T-cell (primary cell): ENCODE measurements around the gene ALDH9A1. TPM values are rescaled to one million over a fixed set of nuclear protein-coding genes. Genes with fewer than 3 reads are reported as not detected.
"Not testable (repeated sequence)": the region's sequence is repeated elsewhere in the genome, so short reads cannot be mapped to it uniquely, and the experiment has no call there.

Experiments used
- ATAC-seq, 4 experiments: fragments of 200-7000 bp in 3 of 4; fragments of 150-1000 bp in 1 of 4; cut with Tn5 transposase; replicated peaks in 1 of 4; 1 replicate in 3 of 4; 2 replicates in 1 of 4; pipeline ENCODE4 v1.10.0; 2021; ENCODE audit warnings: moderate library complexity in 3 of 4, mild to moderate bottlenecking in 2 of 4, moderate number of reproducible peaks in 1 of 4
- CTCF ChIA-PET, 2 donors: fragments of 300-600 bp; sonication (Branson Sonifier 250); formaldehyde crosslinking; loops; one replicate each; lab custom pipeline; 2022; ENCODE audit warnings: antibody characterized with exemption in 2 of 2; lab: Charles Lee
- POLR2A ChIA-PET, 2 donors: fragments of 300-600 bp; sonication (Branson Sonifier 250); formaldehyde crosslinking; loops; one replicate each; lab custom pipeline; 2022; ENCODE audit warnings: antibody characterized with exemption in 2 of 2; lab: Charles Lee
- DNase-seq, 35 experiments: peaks; one replicate each; pipeline versions ENCODE4 v3.0.0 to v3.0.0-alpha.2; 2013 to 2023
- H3K27ac ChIP-seq: one replicate; pipeline ENCODE4 v1.5.1; 2013; ENCODE audit warnings: low read length
- H3K27me3 ChIP-seq, 2 experiments: replicated peaks in 1 of 2; 1 replicate in 1 of 2; 2 replicates in 1 of 2; pipeline versions ENCODE4 v1.6.1 to v1.7.0; 2013; ENCODE audit warnings: low read length in 1 of 2, mixed read lengths in 1 of 2; ENCODE audit not compliant: control insufficient read depth in 2 of 2, insufficient read depth in 2 of 2; ENCODE audit errors: extremely low read depth in 1 of 2
- H3K36me3 ChIP-seq, 2 donors: 1 replicate in 1 of 2; 2 replicates in 1 of 2; pipeline versions ENCODE4 v1.6.1 to v1.7.0; 2013; ENCODE audit warnings: low read length in 1 of 2; ENCODE audit not compliant: control insufficient read depth in 2 of 2, insufficient read depth in 1 of 2; ENCODE audit errors: extremely low read depth in 1 of 2
- H3K4me1 ChIP-seq, 2 experiments: 1 replicate in 1 of 2; 2 replicates in 1 of 2; pipeline versions ENCODE4 v1.6.1 to v1.7.0; 2013; ENCODE audit warnings: low read length in 2 of 2, mixed read lengths in 1 of 2; ENCODE audit not compliant: insufficient read depth in 2 of 2, control insufficient read depth in 1 of 2; ENCODE audit errors: extremely low read depth in 1 of 2
- H3K4me3 ChIP-seq, 2 donors: 1 replicate in 1 of 2; 2 replicates in 1 of 2; pipeline versions ENCODE4 v1.5.1 to v1.7.0; 2013; ENCODE audit warnings: mild to moderate bottlenecking in 2 of 2, low read length in 1 of 2, moderate library complexity in 1 of 2; ENCODE audit not compliant: control insufficient read depth in 1 of 2; ENCODE audit errors: extremely low read depth in 1 of 2
- H3K9me3 ChIP-seq: 2 replicates; pipeline ENCODE4 v1.7.0; 2013
- H3K27ac Mint-ChIP-seq, 2 donors: one replicate each; pipeline ENCODE4 v1.8.0; 2020 to 2021; ENCODE audit warnings: mild to moderate bottlenecking in 2 of 2, mixed read lengths in 2 of 2
- H3K27me3 Mint-ChIP-seq, 2 donors: one replicate each; pipeline ENCODE4 v1.8.0; 2021 to 2022; ENCODE audit warnings: mixed read lengths in 2 of 2
- H3K36me3 Mint-ChIP-seq: one replicate; pipeline ENCODE4 v1.8.0; 2021; ENCODE audit warnings: mixed read lengths
- H3K4me1 Mint-ChIP-seq, 3 donors: one replicate each; pipeline ENCODE4 v1.8.0; 2020 to 2022; ENCODE audit warnings: mixed read lengths in 3 of 3, mild to moderate bottlenecking in 1 of 3
- H3K4me3 Mint-ChIP-seq, 3 donors: one replicate each; pipeline ENCODE4 v1.8.0; 2020 to 2022; ENCODE audit warnings: mild to moderate bottlenecking in 3 of 3, mixed read lengths in 3 of 3, moderate library complexity in 3 of 3
- H3K9me3 Mint-ChIP-seq, 3 donors: one replicate each; pipeline ENCODE4 v1.8.0; 2020 to 2022; ENCODE audit warnings: mixed read lengths in 3 of 3
- WGBS: methylation state at CpG from one replicate; pipeline ENCODE4 v1.1.5; 2013; ENCODE audit warnings: missing lambda C conversion rate; ENCODE audit not compliant: insufficient coverage; 5-methylcytosine and 5-hydroxymethylcytosine counted together
- total RNA-seq, 35 experiments: library from RNA in 6 of 35; stranded (reverse) in 6 of 35; fragments of 120-200 nt in 1 of 35; gene quantifications; one replicate each; pipeline versions ENCODE4 v1.2.1 to v1.2.4 and lab custom pipeline; 2013 to 2026

The ALDH9A1 gene
- total RNA-seq (10 to 100 TPM; 30.8 to 38.5 (median 34.7) TPM), total RNA-seq (lab: John Stamatoyannopoulos, UW) (26.1 to 70.7 (median 44.6) reads per million in 29 experiments)
- total RNA-seq (2013): 59.5 TPM

- peak within 1 kb of the TSS; percentile 93 for H3K27ac ChIP-seq
- ATAC-seq (peak; percentile 90 to 95 (median 94)), DNase-seq (peak; percentile 71 to 90 (median 80))
- under 1% methylated on average over 50 of the region's 65 CpGs for WGBS
- ChIA-PET POLR2A (interaction anchor here (0.5 to 1.2 kb wide), 3 partner anchors 11 to 71 kb away, joined by 3 to 7 read pairs (median 3); no protein-coding TSS in a partner anchor), CTCF (interaction anchor here (0.7 to 1.5 kb wide), 6 partner anchors 12 to 305 kb away, joined by 3 to 9 read pairs (median 4); partner anchors contain the start of gene TMCO1 (in 1 of the 2))
- Mint-ChIP-seq H3K27me3 (no peaks in the 10 kb centered on the region), H3K4me3 (peak within 1 kb of the TSS; percentile 94 to 99 (median 95)), H3K4me1 (peaks cover 29 to 40% (median 34%) of the 10 kb centered on the region in 3 donors), H3K9me3 (no peaks in the 10 kb centered on the region), H3K36me3 (peaks cover 14% of the 10 kb centered on the region), H3K27ac (peak within 1 kb of the TSS; percentile 93 to 99)
- H3K36me3 ChIP-seq: peaks cover 0 to 3% of the 10 kb centered on the region in 2 donors
- H3K4me3 ChIP-seq: peak within 1 kb of the TSS; percentile 90 to 94
- peaks cover 9 to 27% of the 10 kb centered on the region in 2 experiments for H3K4me1 ChIP-seq
- H3K27me3 ChIP-seq: no peaks in the 10 kb centered on the region
- H3K9me3 ChIP-seq: no peaks in the 10 kb centered on the region
These were observed at the start of gene ALDH9A1 for GRCh38 chr1:165697881-165698760. ALDH9A1 (minus strand) TSS chr1:165698562; CDS start chr1:165698558, 4 bp downstream.

GRCh38 chr1:165747632-165748447, 49.5 kb upstream of the ALDH9A1 start:
- Mint-ChIP-seq H3K9me3 (no peaks in the 10 kb centered on the region), H3K27ac (no peak overlapping the region), H3K27me3 (no peaks in the 10 kb centered on the region), H3K4me1 (peaks cover 6 to 12% (median 7%) of the 10 kb centered on the region in 3 donors), H3K36me3 (peaks cover 34% of the 10 kb centered on the region), H3K4me3 (no peak overlapping the region)
- CTCF ChIA-PET: interaction anchor here (0.6 to 0.7 kb wide), 4 partner anchors 101 to 358 kb away, joined by 3 to 4 read pairs (median 3); no protein-coding TSS in a partner anchor
- no peak for ATAC-seq
- POLR2A ChIA-PET: interaction anchor here in 1 of 2 donors (0.6 kb wide), 1 partner anchor 1203 kb away, joined by 5 read pairs; no protein-coding TSS in a partner anchor
- H3K36me3 ChIP-seq: peaks cover 0 to 29% of the 10 kb centered on the region in 2 donors
- WGBS: 100% methylated on average over 1 of the region's 9 CpGs
- no peak overlapping the region for H3K4me3 ChIP-seq
- no peaks in the 10 kb centered on the region for H3K4me1 ChIP-seq
- no peaks in the 10 kb centered on the region for H3K27me3 ChIP-seq
- no peaks in the 10 kb centered on the region for H3K9me3 ChIP-seq
- DNase-seq: no peak
- no peak overlapping the region for H3K27ac ChIP-seq

- not testable (repeated sequence) for H3K4me3 Mint-ChIP-seq, ATAC-seq, H3K27ac ChIP-seq, H3K27me3 Mint-ChIP-seq, H3K4me1 ChIP-seq, H3K27me3 ChIP-seq, H3K9me3 Mint-ChIP-seq, H3K4me3 ChIP-seq, DNase-seq, H3K9me3 ChIP-seq
- H3K36me3 Mint-ChIP-seq: peaks cover 53% of the 10 kb centered on the region
- H3K4me1 Mint-ChIP-seq: peaks cover 6 to 12% (median 7%) of the 10 kb centered on the region in 3 donors
- peaks cover 0 to 47% of the 10 kb centered on the region in 2 donors for H3K36me3 ChIP-seq
- H3K27ac Mint-ChIP-seq: peak overlapping the region in 1 of 2 donors; percentile 6
- POLR2A ChIA-PET: interaction anchor here in 1 of 2 donors (0.7 kb wide), 1 partner anchor 155 kb away, joined by 4 read pairs; no protein-coding TSS in a partner anchor
- CTCF ChIA-PET: interaction anchor here in 1 of 2 donors (0.7 kb wide), 1 partner anchor 253 kb away, joined by 3 read pairs; no protein-coding TSS in a partner anchor
- WGBS: 100% methylated on average over 1 of the region's 1 CpG
These were observed 46.6 kb upstream of the ALDH9A1 start for GRCh38 chr1:165744913-165745312.

DNA sequence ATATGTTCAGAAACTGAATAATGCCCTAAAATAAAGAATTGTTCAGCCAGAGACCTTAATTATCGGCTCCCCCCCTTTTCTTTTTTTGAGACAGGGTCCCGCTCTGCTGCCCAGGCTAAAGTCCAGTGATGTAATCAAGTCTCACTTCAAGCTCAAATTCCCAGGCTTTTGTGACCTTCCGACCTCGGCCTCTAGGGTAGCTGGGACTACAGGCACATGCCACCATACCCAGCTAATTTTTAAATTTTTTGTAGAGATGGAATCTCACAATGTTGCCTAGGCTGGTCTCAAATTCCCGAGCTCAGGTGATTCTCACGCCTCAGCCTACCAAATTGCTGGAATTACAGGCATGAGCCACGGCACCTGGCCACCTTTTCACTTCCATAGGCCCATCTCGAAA, 43.8 kb upstream of the ALDH9A1 start:
- peaks cover 0 to 48% of the 10 kb centered on the region in 2 donors for H3K36me3 ChIP-seq
- CTCF ChIA-PET: interaction anchor here in 1 of 2 donors (0.7 kb wide), 1 partner anchor 37 kb away, joined by 3 read pairs; no protein-coding TSS in a partner anchor
- H3K4me1 ChIP-seq: no peaks in the 10 kb centered on the region
- H3K4me3 Mint-ChIP-seq: no peak overlapping the region
- no peak overlapping the region for H3K27ac Mint-ChIP-seq
- peaks cover 6 to 15% (median 14%) of the 10 kb centered on the region in 3 donors for H3K4me1 Mint-ChIP-seq
- POLR2A ChIA-PET: interaction anchor here (0.7 to 1.8 kb wide), 2 partner anchors 14 to 64 kb away, joined by 5 read pairs; no protein-coding TSS in a partner anchor
- no peak overlapping the region for H3K27ac ChIP-seq
- H3K9me3 ChIP-seq: no peaks in the 10 kb centered on the region
- DNase-seq (no peak), ATAC-seq (no peak)
- no peaks in the 10 kb centered on the region for H3K27me3 Mint-ChIP-seq
- 100% methylated on average over 6 of the region's 8 CpGs for WGBS
- peaks cover 48% of the 10 kb centered on the region for H3K36me3 Mint-ChIP-seq
- H3K4me3 ChIP-seq: no peak overlapping the region
- H3K27me3 ChIP-seq: no peaks in the 10 kb centered on the region
- no peaks in the 10 kb centered on the region for H3K9me3 Mint-ChIP-seq

DNA sequence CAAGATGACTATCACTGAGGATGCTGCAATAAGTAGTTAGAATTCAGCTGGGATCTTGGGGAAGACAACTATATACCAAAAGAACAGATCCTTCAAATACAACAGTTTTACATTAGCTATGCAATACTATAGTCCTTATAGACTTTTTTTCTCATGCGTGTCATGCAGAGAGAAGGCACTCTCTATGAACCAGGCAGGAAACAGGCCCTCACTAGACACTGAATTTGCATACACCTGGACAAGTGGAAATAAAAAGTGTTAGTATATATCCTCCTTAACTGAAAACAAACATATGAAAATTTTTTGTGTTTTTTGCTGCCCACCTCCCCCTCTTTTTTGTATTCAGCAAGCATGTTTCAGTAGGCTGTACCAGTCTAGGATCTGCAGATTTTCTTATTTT, 40.4 kb upstream of the ALDH9A1 start:
- no peak for ATAC-seq
- Histone ChIP-seq H3K4me3 (no peak overlapping the region), H3K27me3 (no peaks in the 10 kb centered on the region), H3K9me3 (no peaks in the 10 kb centered on the region), H3K36me3 (peaks cover 5 to 52% of the 10 kb centered on the region in 2 donors), H3K4me1 (no peaks in the 10 kb centered on the region), H3K27ac (no peak overlapping the region)
- Mint-ChIP-seq H3K27me3 (no peaks in the 10 kb centered on the region), H3K4me1 (peaks cover 5 to 18% (median 17%) of the 10 kb centered on the region in 3 donors), H3K4me3 (no peak overlapping the region), H3K27ac (no peak overlapping the region), H3K9me3 (no peaks in the 10 kb centered on the region), H3K36me3 (peaks cover 52% of the 10 kb centered on the region)
- no peak for DNase-seq
- no CpG with 5 or more reads among the region's 1 CpG for WGBS
- CTCF ChIA-PET: no interaction called here
- POLR2A ChIA-PET: no interaction called here
